HG02870 (cell line): Measurements from ENCODE around the gene NEK6.

Source experiments
- ATAC-seq: cut with Tn5 transposase; IDR thresholded peaks from one replicate; pipeline ENCODE4 v1.9.1; 2021; ENCODE audit warnings: mild to moderate bottlenecking, moderate library complexity; ENCODE audit not compliant: unreplicated experiment

The NEK6 gene

DNA sequence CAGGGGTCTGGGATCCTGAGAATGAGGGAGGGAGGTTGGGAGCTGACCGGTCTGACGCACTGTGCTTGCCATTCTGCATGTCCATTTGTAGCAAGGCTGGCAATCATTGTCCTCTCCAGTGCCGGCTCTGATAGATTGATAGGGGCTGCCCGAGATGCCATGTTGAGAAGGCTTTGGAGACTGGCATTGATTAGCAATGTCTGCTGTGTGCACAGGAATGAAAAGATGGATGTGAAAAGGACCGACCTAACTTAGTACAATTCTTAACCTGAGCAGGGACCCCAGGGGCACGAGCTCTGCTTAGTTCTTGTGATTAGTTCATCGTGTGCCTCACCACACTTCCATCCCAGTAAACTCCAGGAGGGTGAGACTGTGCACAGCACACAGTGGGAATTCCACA is 17.0 kb downstream of the NEK6 start:
- ATAC-seq: no peak

DNA sequence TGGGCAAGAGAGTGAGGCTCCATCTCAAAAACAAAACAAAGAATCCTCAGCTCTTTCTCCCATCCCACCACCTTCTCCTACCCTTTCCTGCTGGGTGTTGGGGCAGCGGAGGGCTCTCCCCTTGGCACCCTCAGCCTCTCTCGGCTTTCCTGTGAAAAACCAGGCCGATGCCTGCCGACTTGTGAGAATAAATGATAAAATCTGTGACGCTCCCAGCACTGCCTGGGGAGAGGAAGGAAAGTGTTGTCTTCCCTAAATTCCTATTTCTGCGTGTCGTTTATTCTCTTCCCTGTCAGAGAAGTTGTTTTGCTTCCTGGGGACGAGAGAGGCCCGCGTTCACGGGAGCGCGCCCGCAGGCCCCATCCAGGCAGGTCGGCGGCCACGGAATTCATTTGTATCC is 19.7 kb downstream of the NEK6 start:
- ATAC-seq: no peak

DNA sequence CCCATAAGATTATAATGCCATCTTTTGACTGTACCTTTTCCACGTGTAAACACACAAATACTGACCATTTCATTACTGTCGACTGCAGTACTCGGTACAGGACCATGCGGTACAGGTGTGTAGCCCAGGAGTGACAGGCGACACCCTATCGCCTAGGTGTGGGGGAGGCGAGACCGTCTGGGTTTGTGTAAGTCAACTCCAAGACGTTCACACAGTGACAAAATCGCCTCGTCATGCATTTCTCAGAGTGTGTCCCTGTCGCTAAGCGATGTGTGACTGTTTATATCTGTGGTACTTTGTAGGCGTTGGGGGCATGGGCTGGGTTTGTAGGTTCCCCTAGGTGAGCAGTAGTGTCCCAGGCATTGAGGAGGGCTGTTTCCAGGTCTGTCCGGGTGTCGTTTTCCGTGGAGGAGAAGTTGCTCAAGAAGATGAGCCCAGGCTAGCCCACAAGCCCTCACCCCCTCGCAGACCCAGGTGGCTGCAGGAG is 20.3 kb downstream of the NEK6 start:
- ATAC-seq: no peak

DNA sequence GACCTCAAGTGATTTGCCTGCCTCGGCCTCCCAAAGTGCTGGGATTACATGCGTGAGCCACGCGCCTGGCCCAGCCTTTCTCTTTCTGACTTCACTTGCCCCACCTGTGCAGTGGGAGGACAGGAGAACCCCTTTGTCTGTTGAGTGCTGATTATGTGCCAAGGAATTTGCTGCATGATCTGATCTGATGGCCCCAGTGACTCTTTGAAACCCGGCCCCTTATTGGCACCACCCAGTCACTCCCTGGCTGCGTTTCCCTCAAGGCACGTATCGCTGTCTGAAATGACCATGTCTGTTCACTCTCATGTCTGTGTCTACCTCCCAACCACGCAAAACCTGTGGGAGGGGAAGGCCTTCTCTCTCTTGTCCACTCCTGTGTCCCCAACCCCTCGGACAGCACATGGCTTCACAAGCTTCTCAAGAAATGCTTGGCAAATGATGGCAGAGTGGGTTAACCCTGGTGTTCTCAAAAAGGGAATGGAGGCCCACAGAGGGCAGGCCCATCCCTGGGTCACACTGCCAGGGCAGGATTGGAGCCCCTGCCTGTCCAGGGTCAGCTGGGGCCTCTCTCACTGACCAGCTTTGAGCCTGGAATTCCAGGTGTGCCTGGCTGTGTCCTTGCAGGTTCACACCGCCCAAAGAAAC is 21.9 kb downstream of the NEK6 start:
- ATAC-seq: no peak

DNA sequence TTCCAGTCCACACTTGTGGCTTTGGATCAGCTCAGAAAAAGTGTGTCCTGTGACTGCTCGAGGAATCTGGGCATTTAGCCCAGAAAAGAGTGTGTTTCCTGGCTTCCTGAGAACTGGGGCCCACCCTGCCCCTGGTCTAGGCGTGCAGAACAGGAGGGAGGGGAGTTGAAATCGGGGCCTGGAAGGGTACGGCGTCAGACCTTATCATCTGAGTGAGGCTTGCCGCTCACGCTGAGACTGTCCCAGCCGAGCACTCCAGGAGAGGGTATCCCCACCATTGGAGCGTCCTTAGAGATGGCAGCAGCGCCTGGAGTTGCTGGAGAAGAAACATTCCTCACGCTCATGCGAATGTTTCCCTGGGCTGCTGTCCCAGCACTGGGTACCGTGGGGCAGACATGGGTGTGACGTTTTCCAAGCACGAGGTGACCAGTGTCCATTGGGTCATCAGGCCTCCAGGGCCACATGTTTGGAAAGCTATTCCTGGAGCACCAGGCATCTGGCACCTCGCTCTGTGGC is 22.5 kb downstream of the NEK6 start:
- no peak for ATAC-seq

DNA sequence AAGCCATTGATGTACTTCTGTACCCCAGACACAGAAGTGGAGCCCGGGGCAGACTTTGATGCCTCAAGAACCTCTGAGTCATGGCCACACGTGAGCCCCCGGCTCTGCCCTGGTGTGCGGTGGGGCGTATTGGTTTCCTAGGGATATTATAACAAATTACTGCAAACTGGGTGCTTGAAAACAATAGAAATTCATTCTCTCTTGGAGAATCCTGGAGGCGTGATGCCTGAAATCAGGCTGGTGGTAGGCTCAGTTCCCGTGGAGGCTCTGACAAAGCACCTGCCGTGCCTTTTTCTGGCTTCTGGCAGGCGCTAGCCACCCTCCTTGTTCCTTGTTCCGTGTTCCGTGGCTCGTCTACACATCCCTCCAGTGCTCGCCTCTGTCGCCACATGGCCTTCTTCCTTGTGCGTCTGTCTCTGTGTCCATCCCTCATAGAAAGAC is 24.2 kb downstream of the NEK6 start:
- no peak for ATAC-seq

DNA sequence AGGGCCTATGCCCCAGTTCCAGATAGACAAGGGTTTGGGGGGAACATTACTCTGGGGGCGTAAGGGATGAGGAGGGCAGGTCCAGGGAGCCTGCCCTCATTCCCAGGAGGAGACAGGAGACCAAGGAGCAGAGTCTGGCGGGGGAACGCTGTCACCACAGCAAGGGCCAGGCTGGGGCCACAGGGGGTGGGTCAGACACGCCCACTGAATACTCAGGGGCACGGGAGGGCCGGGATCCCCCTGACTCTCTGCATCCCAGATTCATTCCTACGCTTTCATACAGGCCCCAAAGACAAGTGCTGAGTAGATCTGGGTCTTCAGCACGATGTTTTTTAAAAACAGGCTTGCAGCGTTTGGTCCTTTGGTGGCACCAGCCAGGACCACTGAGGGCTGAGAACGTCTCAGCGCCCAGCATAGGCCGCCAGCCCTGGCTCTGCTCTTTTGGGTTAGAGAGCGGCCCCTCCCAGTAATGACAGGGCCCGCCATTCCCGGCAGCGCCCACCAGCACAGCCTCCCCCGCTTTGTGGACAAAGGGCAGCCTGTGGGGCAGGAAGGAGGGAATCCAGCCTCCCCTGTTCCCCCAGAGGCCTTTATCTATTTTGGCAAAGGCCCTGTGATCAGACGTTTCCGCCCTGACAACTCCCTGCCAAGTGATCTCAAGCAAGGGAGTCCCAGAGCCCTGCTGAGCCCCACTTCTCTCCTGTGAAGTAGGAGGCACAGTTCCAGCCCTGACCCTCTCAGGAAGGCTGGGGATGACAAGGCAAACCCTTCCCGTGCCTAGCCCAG is 24.9 kb downstream of the NEK6 start:
- ATAC-seq: no peak

DNA sequence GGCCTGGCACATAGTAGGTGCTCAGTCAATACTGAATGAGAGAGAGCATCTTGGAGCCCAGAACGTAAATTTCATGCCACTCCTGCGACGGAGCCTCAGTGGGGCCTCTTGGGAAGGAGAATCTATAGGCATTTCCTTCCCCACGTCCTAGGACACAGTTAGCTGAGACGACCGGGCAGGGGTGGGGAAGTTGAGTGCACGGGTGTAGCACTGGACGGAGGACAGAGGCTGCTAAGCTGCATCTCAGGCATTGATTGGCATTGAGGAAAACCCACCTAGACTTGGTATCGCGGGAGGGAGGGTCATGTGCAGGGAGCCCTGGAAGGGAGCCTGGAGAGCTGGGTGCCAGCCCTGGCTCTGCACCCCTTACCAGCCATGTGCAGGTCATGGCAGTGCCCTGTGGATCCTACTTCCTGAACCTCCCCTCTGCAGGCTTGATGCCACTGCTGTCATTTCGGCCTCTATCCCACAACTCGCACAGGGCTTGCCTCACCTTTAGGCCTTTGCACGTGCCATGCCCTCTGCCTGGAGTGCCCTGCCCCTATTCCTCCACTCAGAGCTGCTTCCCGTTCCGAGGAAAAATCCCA is 25.6 kb downstream of the NEK6 start:
- ATAC-seq: no peak

DNA sequence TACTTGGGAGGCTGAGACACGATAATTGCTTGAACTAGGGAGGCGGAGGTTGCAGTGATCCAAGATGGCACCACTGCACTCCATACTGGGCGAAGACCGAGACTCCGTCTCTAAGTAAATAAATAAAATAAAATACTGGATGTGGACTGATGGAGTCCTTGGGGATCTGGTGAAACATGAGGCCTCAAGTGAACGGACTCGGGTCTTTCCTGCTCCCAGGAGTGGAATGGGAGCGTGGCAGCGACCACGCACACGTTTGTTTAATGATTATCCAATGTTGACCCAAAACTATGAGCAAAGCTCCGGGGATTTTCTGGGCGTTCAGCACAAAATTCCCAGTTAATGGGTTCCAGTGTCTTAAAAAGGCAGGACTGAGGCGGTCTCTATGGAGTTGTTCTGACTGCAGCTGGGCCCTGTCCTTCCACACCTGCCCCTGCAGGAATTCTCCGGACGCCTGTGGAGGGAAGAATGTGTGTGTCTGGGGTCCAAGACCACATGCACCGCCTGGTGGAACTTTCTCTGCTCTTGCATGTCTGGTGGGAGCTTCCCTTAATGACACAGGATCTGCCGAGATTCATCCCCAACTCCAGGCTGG is 26.6 kb downstream of the NEK6 start:
- ATAC-seq: no peak

DNA sequence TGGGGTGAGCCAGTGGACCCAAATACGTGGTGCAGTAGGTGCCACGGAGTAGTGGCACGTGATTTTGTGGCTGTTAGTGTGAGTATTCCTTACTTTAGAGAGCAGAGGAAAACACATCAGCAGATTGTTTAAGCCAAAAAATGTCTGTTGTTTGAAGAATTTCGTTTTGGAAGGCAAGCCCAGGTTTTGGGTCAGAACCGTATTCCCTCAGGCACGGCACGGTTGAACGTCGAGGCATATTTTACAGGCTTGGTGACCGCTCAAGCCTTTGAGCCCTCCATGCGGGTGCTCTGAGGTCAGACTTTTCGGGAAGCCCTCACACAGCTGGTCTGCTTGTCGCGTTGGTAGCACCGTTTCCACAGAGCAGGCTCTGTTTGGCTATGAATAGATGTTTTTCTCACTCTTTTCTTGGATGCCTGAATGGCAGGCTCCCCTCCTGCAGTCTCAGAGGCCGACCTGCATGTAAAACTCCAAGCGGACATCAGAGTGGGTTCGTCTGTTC is 27.2 kb downstream of the NEK6 start:
- no peak for ATAC-seq

DNA sequence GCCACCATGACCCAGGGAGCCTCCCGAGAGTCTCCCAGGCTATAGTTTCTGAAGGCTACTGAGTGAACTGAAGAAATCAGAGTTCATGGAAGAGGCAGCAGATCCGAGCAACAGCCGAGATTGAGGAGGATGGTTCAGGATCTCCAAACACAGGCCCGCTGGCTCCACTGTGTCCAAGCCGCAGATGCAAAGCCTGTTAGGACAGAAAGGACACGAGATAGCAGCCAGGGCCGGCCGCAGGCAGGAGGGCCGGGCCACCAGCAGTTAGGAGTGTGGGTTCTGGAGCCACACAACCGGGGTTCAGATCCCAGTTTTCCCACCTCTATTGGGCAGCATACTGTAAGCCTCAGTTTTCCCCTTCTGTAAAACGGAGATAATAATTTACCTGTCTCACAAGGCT is 27.7 kb downstream of the NEK6 start:
- no peak for ATAC-seq

DNA sequence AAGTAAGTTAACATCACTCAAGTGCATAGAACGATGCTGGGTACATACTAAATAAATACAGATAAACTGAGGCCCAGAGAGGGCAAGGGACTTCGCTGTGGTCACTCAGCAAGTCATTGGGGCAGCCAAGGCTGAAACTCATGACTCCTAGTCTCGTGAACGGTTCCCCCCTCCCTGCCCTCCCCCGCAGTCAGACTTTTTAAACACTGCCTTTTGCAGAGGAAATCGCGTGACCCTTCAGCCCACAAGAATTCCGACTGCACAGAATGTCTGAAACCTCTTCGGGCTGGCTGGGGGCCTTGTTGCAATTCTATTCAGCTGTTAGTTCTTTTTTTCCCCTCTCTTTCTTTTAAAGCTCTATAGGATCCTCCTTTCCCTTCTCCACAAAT is 28.1 kb downstream of the NEK6 start:
- ATAC-seq: peak; percentile 30

DNA sequence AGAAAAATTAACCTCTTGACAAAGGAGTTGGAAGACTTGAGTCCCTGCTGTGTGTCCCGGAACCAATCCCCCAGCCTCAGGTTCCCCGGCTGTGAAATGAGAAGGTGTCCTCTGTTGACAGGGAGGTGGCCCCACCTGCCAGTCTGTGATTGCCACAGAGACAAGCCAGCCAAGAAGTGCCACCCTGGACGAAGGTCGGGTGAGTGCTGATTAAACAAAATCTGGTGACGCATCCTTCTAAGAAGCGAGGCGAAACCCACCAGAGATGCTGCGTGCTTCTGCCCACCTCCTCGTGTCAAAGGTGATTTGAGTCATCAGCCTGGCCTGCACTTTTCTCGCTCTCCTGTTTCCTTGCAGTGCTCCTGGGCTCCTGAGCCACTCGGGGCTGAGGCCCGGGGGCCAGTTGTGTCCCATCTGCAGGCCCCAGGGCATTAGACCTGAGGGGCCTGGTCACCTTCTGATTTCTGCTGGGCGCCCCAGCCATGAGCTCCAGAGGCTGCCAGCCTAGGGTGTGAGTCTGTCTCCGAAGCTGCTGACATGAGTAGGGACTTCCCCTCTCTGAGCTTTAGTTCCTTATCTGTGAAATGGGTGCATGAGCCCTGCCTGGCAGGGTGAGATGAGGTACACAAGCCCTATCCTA is 28.7 kb downstream of the NEK6 start:
- ATAC-seq: peak; percentile 36

DNA sequence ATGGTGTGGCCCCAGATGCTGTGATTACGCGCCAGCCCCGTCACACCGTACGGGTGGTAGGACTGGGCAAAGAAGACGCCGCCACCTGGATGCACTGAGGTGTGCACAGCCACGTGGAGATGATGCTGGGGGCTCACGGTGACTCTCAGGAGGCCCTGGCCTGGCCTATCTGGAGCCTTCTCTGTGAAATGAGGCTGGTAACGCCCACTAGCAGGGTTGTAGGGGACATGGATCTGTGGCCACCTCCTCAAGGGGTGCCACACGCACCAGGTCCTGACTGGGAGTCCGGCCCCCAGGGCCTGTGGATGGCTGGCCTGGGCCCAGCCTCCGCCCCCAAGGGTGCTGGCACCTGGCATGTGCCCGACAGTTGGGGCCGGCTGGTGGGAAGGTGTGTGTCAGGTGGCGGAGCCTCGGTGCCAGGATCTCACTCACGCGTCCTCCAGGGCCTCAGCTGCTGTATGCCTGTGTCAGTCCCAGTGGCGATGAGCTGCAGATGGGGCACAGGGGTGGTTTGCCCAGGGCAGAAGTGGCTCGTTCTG is 32.4 kb downstream of the NEK6 start:
- ATAC-seq: no peak

DNA sequence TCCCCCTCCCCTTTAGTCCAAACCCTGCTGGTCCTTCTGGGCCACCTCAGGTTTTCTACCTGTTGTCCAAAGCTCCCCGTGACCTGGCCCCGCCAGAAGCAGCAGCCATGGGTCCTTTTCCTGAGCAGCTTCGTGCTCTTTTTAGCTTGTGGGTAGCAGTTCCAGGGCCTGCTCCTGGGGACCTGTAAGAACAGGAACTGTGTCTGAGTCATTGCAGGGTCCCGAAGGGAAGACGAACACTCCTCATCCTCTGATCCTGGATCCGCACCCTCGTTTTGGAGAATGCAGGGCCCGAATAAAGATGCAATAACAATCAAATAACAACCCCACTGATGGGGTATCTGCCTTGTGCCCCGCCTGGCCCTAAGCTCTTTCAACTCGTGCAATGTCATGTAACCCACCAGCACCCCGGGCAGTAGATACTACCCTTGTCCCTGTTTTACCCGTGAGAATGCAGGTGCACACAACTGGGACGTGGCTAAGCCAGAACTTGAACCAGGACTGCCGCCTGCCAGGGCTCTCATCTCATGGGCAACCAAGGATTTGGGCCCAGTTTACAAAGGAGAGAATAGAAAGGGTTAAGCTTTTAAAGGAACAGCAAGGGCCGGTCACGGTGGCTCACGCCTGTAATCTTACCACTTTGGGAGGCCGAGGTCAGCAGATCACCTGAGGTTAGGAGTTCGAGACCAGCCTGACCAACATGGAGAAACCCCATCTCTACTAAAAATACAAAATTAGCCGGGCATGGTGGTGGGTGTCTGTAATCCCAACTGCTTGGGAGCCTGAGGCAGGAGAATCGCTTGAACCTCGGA is 33.2 kb downstream of the NEK6 start:
- no peak for ATAC-seq

DNA sequence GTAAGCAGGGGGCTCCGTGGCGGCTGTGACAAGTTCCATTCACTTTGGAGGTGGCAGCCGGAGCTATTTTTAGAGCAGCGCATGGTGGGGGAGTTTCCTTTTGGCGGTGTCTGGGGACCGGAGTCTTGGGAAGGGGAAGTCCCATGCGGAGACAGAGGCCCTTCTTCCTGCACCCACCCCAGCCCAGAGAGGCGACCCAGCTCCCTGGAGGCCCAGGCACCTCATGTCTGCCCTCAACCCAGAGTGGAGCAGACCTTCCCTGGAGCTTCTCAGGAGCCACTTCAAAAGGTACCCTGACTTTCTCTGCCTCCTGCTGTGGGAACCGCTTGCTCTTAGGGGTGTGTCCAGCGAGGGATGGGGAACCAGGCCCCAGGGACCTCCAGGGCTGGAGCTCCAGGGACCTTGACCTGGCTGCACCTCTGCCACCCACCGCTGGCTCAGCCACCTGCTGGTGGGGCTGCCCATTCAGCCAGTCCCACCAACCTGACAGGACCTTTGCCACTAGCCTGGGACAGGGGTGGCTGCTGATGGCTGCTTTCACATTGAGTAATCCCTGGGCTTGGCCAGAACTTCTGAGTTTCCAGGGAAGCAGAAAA is 34.1 kb downstream of the NEK6 start:
- peak; percentile 46 for ATAC-seq

DNA sequence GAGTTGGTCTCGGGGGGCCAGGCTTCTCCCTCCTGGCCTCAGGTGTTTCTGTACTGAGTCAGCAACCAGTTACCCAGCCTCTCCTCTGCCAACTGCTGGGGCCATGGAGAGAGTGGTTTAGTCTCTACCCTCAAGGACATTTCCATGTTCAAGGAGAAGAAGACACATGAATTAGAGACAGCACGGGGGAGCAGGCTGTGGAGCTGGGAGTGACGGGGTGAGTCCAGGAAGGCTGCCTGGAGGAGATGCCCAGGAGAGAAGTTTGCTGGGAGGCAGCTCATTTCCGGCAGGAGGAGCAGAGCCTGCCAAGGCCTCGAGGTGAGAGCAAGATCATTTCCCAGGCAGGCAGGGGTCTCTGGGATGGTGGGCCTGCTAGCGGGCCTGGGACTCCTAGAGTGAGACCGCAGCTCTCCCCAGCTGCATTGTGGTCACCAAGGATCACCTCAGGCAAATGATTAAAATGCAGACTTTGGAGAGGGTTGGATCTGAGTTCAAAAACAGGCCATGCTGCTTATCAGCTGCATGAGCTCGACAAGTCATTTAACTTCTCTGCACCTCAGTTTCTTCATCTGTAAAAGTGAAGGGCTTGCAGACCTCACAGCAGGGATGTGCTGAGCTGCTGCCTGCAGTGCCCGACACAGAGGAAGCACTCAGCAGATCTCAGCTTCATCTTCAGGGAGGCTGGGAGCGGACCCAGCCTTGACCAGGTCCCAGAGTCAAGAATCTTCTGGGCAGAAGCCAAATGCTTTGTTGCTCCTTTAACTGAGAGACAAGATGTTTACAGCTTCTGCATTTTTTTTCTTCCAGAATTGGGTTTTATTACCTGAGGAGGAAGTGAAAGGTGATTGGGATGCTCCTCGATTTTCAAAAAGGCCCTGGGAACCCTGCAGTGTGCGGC is 35.2 kb downstream of the NEK6 start:
- no peak for ATAC-seq
